ENCODE results near the gene ATAD3A.

ATAD3A gene

GRCh38 chr1:1559066-1559465, 47.1 kb downstream of the ATAD3A start:
- H3K4me3 ChIP-seq (ENCODE audit: low read length), result no peak overlapping the region
- no peak for TF ChIP-seq CTCF (conservative IDR thresholded peaks at IDR 0.05; ENCODE audit: low read depth, low read length)
- no peak for DNase-seq (ENCODE audit: low read depth)

GRCh38 chr1:1560178-1560577, 48.2 kb downstream of the ATAD3A start:
- DNase-seq (ENCODE audit: low read depth), result no peak
- H3K4me3 ChIP-seq (ENCODE audit: low read length), result no peak overlapping the region
- no peak for TF ChIP-seq CTCF (conservative IDR thresholded peaks at IDR 0.05; ENCODE audit: low read depth, low read length)

- H3K4me3 ChIP-seq (ENCODE audit: low read length), result no peak overlapping the region
- no peak for TF ChIP-seq CTCF (conservative IDR thresholded peaks at IDR 0.05; ENCODE audit: low read depth, low read length)
- no peak for DNase-seq (ENCODE audit: low read depth)
Measured at GRCh38 chr1:1561801-1562470, 50.0 kb downstream of the ATAD3A start.

GRCh38 chr1:1562556-1563195, 50.7 kb downstream of the ATAD3A start:
- DNase-seq (ENCODE audit: low read depth), result no peak
- H3K4me3 ChIP-seq (ENCODE audit: low read length), result no peak overlapping the region
- TF ChIP-seq CTCF (conservative IDR thresholded peaks at IDR 0.05; ENCODE audit: low read depth, low read length), result no peak

- DNase-seq (ENCODE audit: low read depth), result no peak
- no peak overlapping the region for H3K4me3 ChIP-seq (ENCODE audit: low read length)
- TF ChIP-seq CTCF (conservative IDR thresholded peaks at IDR 0.05; ENCODE audit: low read depth, low read length), result no peak
Measured at GRCh38 chr1:1563688-1564087, 51.7 kb downstream of the ATAD3A start.

- TF ChIP-seq CTCF (conservative IDR thresholded peaks at IDR 0.05; ENCODE audit: low read depth, low read length), result no peak
- DNase-seq (ENCODE audit: low read depth), result no peak
- H3K4me3 ChIP-seq (ENCODE audit: low read length), result no peak overlapping the region
Measured at GRCh38 chr1:1564268-1564667, 52.3 kb downstream of the ATAD3A start.

GRCh38 chr1:1565340-1565739, 53.4 kb downstream of the ATAD3A start:
- DNase-seq (ENCODE audit: low read depth), result no peak
- H3K4me3 ChIP-seq (ENCODE audit: low read length), result no peak overlapping the region
- no peak for TF ChIP-seq CTCF (conservative IDR thresholded peaks at IDR 0.05; ENCODE audit: low read depth, low read length)
